H1 (cell line): ENCODE data around the gene MCM3. TPM values are rescaled to one million over a fixed set of nuclear protein-coding genes. Genes with fewer than 3 reads are reported as not detected.

ENCODE experiments used
- CTCF ChIA-PET: fragments of 300-600 bp; sonication (Branson Sonifier 250); formaldehyde crosslinking; loops from one replicate; lab custom pipeline; 2021; ENCODE audit not compliant: partially characterized antibody; lab: Charles Lee
- POLR2A ChIA-PET: fragments of 300-600 bp; sonication (Branson Sonifier 250); formaldehyde crosslinking; loops from one replicate; lab custom pipeline; 2021; ENCODE audit warnings: inconsistent platforms; ENCODE audit not compliant: partially characterized antibody; lab: Charles Lee
- DNase-seq, 2 experiments: peaks; one replicate each; pipeline versions ENCODE4 v3.0.0 to v3.0.0-alpha.2; 2010 to 2022; ENCODE audit warnings: low spot score in 2 of 2, low read depth in 1 of 2, mixed read lengths in 1 of 2
- FAIRE-seq: peaks from 2 replicates; lab custom pipeline; 2011; peaks lifted over from hg19 to GRCh38; lab: Jason Lieb, UNC
- H2AFZ ChIP-seq: 2 replicates; pipeline ENCODE4 v1.8.1; 2012; ENCODE audit warnings: low read length, inconsistent platforms
- H2AK5ac ChIP-seq: 2 replicates; pipeline ENCODE4 v1.6.1; 2013; ENCODE audit warnings: low read depth, low read length
- H2BK120ac ChIP-seq: replicated peaks from 2 replicates; pipeline ENCODE3; 2013; ENCODE audit warnings: low read depth, low read length, inconsistent platforms
- H2BK12ac ChIP-seq: 2 replicates; pipeline ENCODE4 v1.6.1; 2013; ENCODE audit warnings: low read depth, low read length
- H2BK15ac ChIP-seq: 2 replicates; pipeline ENCODE4 v1.6.1; 2013; ENCODE audit warnings: low read length
- H2BK20ac ChIP-seq: 2 replicates; pipeline ENCODE4 v1.6.1; 2013; ENCODE audit warnings: low read length
- H2BK5ac ChIP-seq: 2 replicates; pipeline ENCODE4 v1.6.1; 2013; ENCODE audit warnings: low read depth, low read length
- H3K14ac ChIP-seq: 2 replicates; pipeline ENCODE4 v1.6.1; 2013; ENCODE audit warnings: inconsistent platforms; ENCODE audit not compliant: insufficient read length
- H3K18ac ChIP-seq: 2 replicates; pipeline ENCODE4 v1.6.1; 2013; ENCODE audit warnings: low read length; ENCODE audit errors: extremely low read depth
- H3K23ac ChIP-seq: 2 replicates; pipeline ENCODE4 v1.6.1; 2013; ENCODE audit warnings: inconsistent platforms; ENCODE audit not compliant: insufficient read length
- H3K23me2 ChIP-seq: 2 replicates; pipeline ENCODE4 v1.6.1; 2013; ENCODE audit warnings: low read depth, low read length
- H3K27ac ChIP-seq: 2 replicates; pipeline ENCODE4 v1.6.1; 2011; ENCODE audit warnings: low read depth, low read length, inconsistent platforms
- H3K27me3 ChIP-seq, 4 experiments: replicated peaks in 1 of 4; 1 replicate in 1 of 4; 2 replicates in 3 of 4; pipeline versions ENCODE4 v1.6.1 to v1.8.1; 2011 to 2013; ENCODE audit warnings: low read length in 3 of 4, mild to moderate bottlenecking in 3 of 4, inconsistent platforms in 2 of 4, mixed read lengths in 2 of 4, moderate library complexity in 1 of 4; ENCODE audit not compliant: control insufficient read depth in 3 of 4, insufficient read depth in 3 of 4; ENCODE audit errors: extremely low read depth in 1 of 4
- H3K36me3 ChIP-seq, 4 experiments: 2 replicates each; pipeline versions ENCODE4 v1.6.1 to v1.8.1; 2011 to 2013; ENCODE audit warnings: mild to moderate bottlenecking in 4 of 4, low read length in 3 of 4, moderate library complexity in 2 of 4, control low read depth in 1 of 4, inconsistent platforms in 1 of 4; ENCODE audit not compliant: insufficient read depth in 4 of 4, control insufficient read depth in 2 of 4
- H3K4ac ChIP-seq: replicated peaks from 2 replicates; pipeline ENCODE3; 2013; ENCODE audit warnings: low read length, low read depth, mixed read lengths, inconsistent platforms; ENCODE audit not compliant: insufficient read length
- H3K4me1 ChIP-seq, 4 experiments: replicated peaks in 1 of 4; 1 replicate in 1 of 4; 2 replicates in 3 of 4; pipeline versions ENCODE4 v1.6.1 to v1.8.1; 2011 to 2013; ENCODE audit warnings: low read length in 3 of 4, inconsistent platforms in 2 of 4, mixed read lengths in 1 of 4; ENCODE audit not compliant: insufficient read depth in 4 of 4, control insufficient read depth in 3 of 4
- H3K4me2 ChIP-seq, 2 experiments: 2 replicates each; pipeline versions ENCODE4 v1.6.1 to v1.8.1; 2011 to 2013; ENCODE audit warnings: low read depth in 2 of 2, low read length in 2 of 2, control low read depth in 1 of 2, inconsistent platforms in 1 of 2, mild to moderate bottlenecking in 1 of 2; ENCODE audit not compliant: insufficient read depth in 1 of 2
- H3K4me3 ChIP-seq, 4 experiments: fragments of 200-600, 300-600 bp in 1 of 4; sonication (generic), shearing (Covaris generic), sonication (Bioruptor Twin) in 1 of 4; 2 replicates each; pipeline versions ENCODE4 v1.5.1 to v1.8.1; 2011 to 2016; ENCODE audit warnings: low read length in 4 of 4, low read depth in 3 of 4, control low read depth in 2 of 4, inconsistent platforms in 2 of 4, mild to moderate bottlenecking in 2 of 4, mixed read lengths in 1 of 4, moderate library complexity in 1 of 4; ENCODE audit not compliant: insufficient read depth in 2 of 4; ENCODE audit errors: extremely low read depth in 1 of 4
- H3K56ac ChIP-seq: replicated peaks from 2 replicates; pipeline ENCODE3; 2013; ENCODE audit warnings: low read depth, mild to moderate bottlenecking, mixed read lengths, low read length, inconsistent platforms; ENCODE audit not compliant: insufficient read length
- H3K79me1 ChIP-seq: 2 replicates; pipeline ENCODE4 v1.6.1; 2013; ENCODE audit warnings: low read depth, low read length, control low read depth
- H3K79me2 ChIP-seq, 2 experiments: 2 replicates each; pipeline versions ENCODE4 v1.6.1 to v1.8.1; 2012 to 2013; ENCODE audit warnings: low read length in 2 of 2, mild to moderate bottlenecking in 2 of 2, inconsistent platforms in 1 of 2; ENCODE audit not compliant: insufficient read depth in 2 of 2, control insufficient read depth in 1 of 2
- H3K9ac ChIP-seq, 4 experiments: replicated peaks in 1 of 4; 1 replicate in 1 of 4; 2 replicates in 3 of 4; pipeline versions ENCODE4 v1.6.1 to v1.8.1; 2011 to 2013; ENCODE audit warnings: low read depth in 3 of 4, low read length in 3 of 4, control low read depth in 2 of 4, mild to moderate bottlenecking in 2 of 4, moderate library complexity in 2 of 4, inconsistent platforms in 1 of 4; ENCODE audit errors: extremely low read depth in 1 of 4
- H3K9me3 ChIP-seq, 2 experiments: 2 replicates each; pipeline versions ENCODE4 v1.6.1 to v1.8.1; 2012 to 2013; ENCODE audit warnings: mild to moderate bottlenecking in 2 of 2, moderate library complexity in 2 of 2, control low read depth in 1 of 2, inconsistent platforms in 1 of 2, low read depth in 1 of 2, low read length in 1 of 2, mixed read lengths in 1 of 2; ENCODE audit not compliant: insufficient read depth in 2 of 2
- H4K20me1 ChIP-seq, 2 experiments: replicated peaks in 1 of 2; 2 replicates each; pipeline versions ENCODE3 to v1.8.1; 2011 to 2013; ENCODE audit warnings: inconsistent platforms in 2 of 2, low read length in 2 of 2, mild to moderate bottlenecking in 1 of 2; ENCODE audit not compliant: insufficient read depth in 2 of 2, control insufficient read depth in 1 of 2
- H4K5ac ChIP-seq: 2 replicates; pipeline ENCODE4 v1.6.1; 2013; ENCODE audit warnings: low read length, low read depth, mixed read lengths, inconsistent platforms; ENCODE audit not compliant: insufficient read length
- H4K8ac ChIP-seq: 2 replicates; pipeline ENCODE4 v1.8.0; 2013; ENCODE audit warnings: mild to moderate bottlenecking, moderate library complexity, low read length, inconsistent platforms; ENCODE audit not compliant: insufficient read depth; ENCODE audit errors: extremely low read depth
- H4K91ac ChIP-seq: replicated peaks from 2 replicates; pipeline ENCODE3; 2013; ENCODE audit warnings: low read length, mixed read lengths, inconsistent platforms; ENCODE audit not compliant: insufficient read length
- BRCA1 ChIP-seq: IDR thresholded peaks from 2 replicates; pipeline ENCODE4 v1.6.1; 2012; ENCODE audit warnings: low read depth, low read length, improper control_type of control experiment
- EGR1 ChIP-seq: IDR thresholded peaks from 2 replicates; pipeline ENCODE4 v1.6.1; 2011; ENCODE audit warnings: low read depth, low read length, borderline replicate concordance
- FOSL1 ChIP-seq: IDR thresholded peaks from 2 replicates; pipeline ENCODE4 v1.6.1; 2011; ENCODE audit warnings: mild to moderate bottlenecking, low read depth, low read length, moderate library complexity; ENCODE audit not compliant: insufficient read depth
- HDAC2 ChIP-seq, 2 experiments: fragments of 300-600 bp in 1 of 2; sonication (generic) in 1 of 2; IDR thresholded peaks; 2 replicates each; pipeline ENCODE4 v1.6.1; 2011 to 2012; ENCODE audit warnings: low read depth in 2 of 2, low read length in 2 of 2, mild to moderate bottlenecking in 2 of 2, moderate library complexity in 2 of 2, borderline replicate concordance in 1 of 2, inconsistent platforms in 1 of 2
- KDM5A ChIP-seq: fragments of 200-600 bp; IDR thresholded peaks from 2 replicates; pipeline ENCODE4 v1.7.1; 2012; ENCODE audit warnings: mild to moderate bottlenecking, low read length, inconsistent platforms, mixed read lengths
- RFX5 ChIP-seq: IDR thresholded peaks from 2 replicates; pipeline ENCODE4 v1.6.1; 2011; ENCODE audit warnings: low read depth, low read length, improper control_type of control experiment, borderline replicate concordance
- SIX5 ChIP-seq: IDR thresholded peaks from 2 replicates; pipeline ENCODE4 v1.6.1; 2011; ENCODE audit warnings: mild to moderate bottlenecking, low read depth, low read length
- SRF ChIP-seq: IDR thresholded peaks from 2 replicates; pipeline ENCODE4 v1.6.1; 2011; ENCODE audit warnings: mild to moderate bottlenecking, low read depth, low read length, moderate library complexity
- SUZ12 ChIP-seq: fragments of 200-600 bp; sonication (generic); IDR thresholded peaks from 2 replicates; pipeline ENCODE4 v1.6.1; 2012; ENCODE audit warnings: mild to moderate bottlenecking, inconsistent platforms, low read length, moderate library complexity, mixed read lengths
- WGBS, 2 experiments: shearing (Covaris generic) in 1 of 2; methylation state at CpG; one replicate each; pipeline versions ENCODE4 v1.1.6 to v1.1.7; 2013 to 2015; ENCODE audit warnings: low lambda C conversion rate in 2 of 2, mixed read lengths in 2 of 2, inconsistent platforms in 1 of 2, low coverage in 1 of 2, missing lambda C conversion rate in 1 of 2; ENCODE audit not compliant: insufficient replicate concordance in 2 of 2, insufficient coverage in 1 of 2, insufficient read length in 1 of 2; ENCODE audit errors: extremely low coverage in 1 of 2, missing lambda C conversion rate in 1 of 2; 5-methylcytosine and 5-hydroxymethylcytosine counted together
- polyA plus RNA-seq, 7 experiments: library from polyadenylated mRNA; depleted of rRNA in 3 of 7; stranded (reverse) in 5 of 7; unstranded in 2 of 7; fragments of >200 nt in 5 of 7; fragments of 200-250 nt in 2 of 7; gene quantifications; 1 replicate in 5 of 7; 2 replicates in 1 of 7; 4 replicates in 1 of 7; pipeline versions ENCODE4 v1.2.1 to v1.2.3, GENCODE V29; 2011 to 2013; ENCODE audit warnings: missing spikeins in 2 of 7, mixed read lengths in 2 of 7
- total RNA-seq: library from RNA; stranded (reverse); fragmentation: NEBNext Ultra II Directional; extraction: Animal tissue kit (Norgen Biotek cat#: 25700); gene quantifications from 2 replicates; pipeline ENCODE4 v1.2.1, GENCODE V29; 2021

The MCM3 gene
- total and polyA plus RNA-seq, 2 of the 8 experiments (the other 6 are each of a cell fraction or from before 2014, with no cell fraction given), result 275 to 293 TPM

DNA sequence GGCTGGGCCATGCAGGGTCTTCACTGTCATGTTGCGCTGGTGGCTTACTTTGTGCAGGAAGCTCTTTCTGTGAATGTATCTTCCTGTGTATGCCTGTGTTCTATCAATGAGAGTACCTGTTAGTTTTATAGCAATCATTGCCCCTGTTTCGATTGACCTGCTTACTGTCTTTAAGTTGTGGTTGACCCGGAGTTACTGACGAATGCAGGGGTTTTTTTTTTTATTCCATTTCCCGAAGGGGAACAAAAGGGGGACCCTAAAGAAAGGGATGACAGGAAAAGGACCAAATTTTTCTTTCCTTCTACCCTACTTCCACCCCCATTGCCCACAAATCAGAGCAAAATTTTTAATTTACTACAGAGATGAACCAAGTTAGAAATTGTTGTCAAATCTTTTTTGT is 40.1 kb downstream of the MCM3 start, which contains the start of gene IL17F:
Gene IL17F (minus strand): TSS at position 101 of the 400 bp plus-strand sequence. CDS start 71 bp downstream, at position 30.
- no peaks in the 10 kb centered on the region for H3K36me3 ChIP-seq
- H3K23ac ChIP-seq, result no peak within 1 kb of the TSS
- ChIA-PET POLR2A (interaction anchor here (1.9 kb wide), 1 partner anchor 29 kb away, joined by 4 read pairs; no protein-coding TSS in a partner anchor), CTCF (interaction anchor here (8.9 kb wide), 1 partner anchor 13 kb away, joined by 66 read pairs; no protein-coding TSS in a partner anchor)
- H3K4me1 ChIP-seq, result no peaks in the 10 kb centered on the region
- H3K56ac ChIP-seq, result no peak within 1 kb of the TSS
- TF ChIP-seq SUZ12 (no peak), EGR1 (no peak), SRF (no peak), KDM5A (no peak), HDAC2 (IDR thresholded peaks at IDR 0.05; ENCODE audit: borderline replicate concordance in 1 of 2, low read depth in 2 of 2, low read length in 2 of 2) (no peak), SIX5 (no peak), BRCA1 (no peak), FOSL1 (no peak), RFX5 (no peak)
- H2BK15ac ChIP-seq, result no peak within 1 kb of the TSS
- H3K79me2 ChIP-seq, result no peaks in the 10 kb centered on the region
- no peak within 1 kb of the TSS for H4K8ac ChIP-seq
- no peak within 1 kb of the TSS for H2AFZ ChIP-seq
- H4K20me1 ChIP-seq, result no peaks in the 10 kb centered on the region
- H3K79me1 ChIP-seq, result no peaks in the 10 kb centered on the region
- H3K4ac ChIP-seq, result no peak within 1 kb of the TSS
- H2BK5ac ChIP-seq, result no peak within 1 kb of the TSS
- no peak within 1 kb of the TSS for H2BK12ac ChIP-seq
- no peak within 1 kb of the TSS for H3K9ac ChIP-seq
- no peak within 1 kb of the TSS for H3K4me2 ChIP-seq
- 94% methylated on average over 5 of the region's 5 CpGs; no CpG with 5 or more reads in 1 of the 2 experiments for whole genome bisulfite sequencing, 2 experiments
- H2BK120ac ChIP-seq, result no peak within 1 kb of the TSS
- DNase-seq (no peak), FAIRE-seq (no peak)
- no peak within 1 kb of the TSS for H3K18ac ChIP-seq
- H3K4me3 ChIP-seq, result no peak within 1 kb of the TSS
- no peak within 1 kb of the TSS for H3K27ac ChIP-seq
- H3K27me3 ChIP-seq, result no peaks in the 10 kb centered on the region
- no peaks in the 10 kb centered on the region for H3K9me3 ChIP-seq
- H2BK20ac ChIP-seq, result no peak within 1 kb of the TSS
- no peak within 1 kb of the TSS for H2AK5ac ChIP-seq
- no peak within 1 kb of the TSS for H4K5ac ChIP-seq
- H3K23me2 ChIP-seq, result no peaks in the 10 kb centered on the region
- H4K91ac ChIP-seq, result no peak within 1 kb of the TSS
- no peak within 1 kb of the TSS for H3K14ac ChIP-seq
